Epithelial cell of prostate (primary cell): ENCODE data around the gene EIF4E1B.
A peak's percentile ranks its signal among the peaks of the same experiment; 100 is the strongest.

Experiments
- DNase-seq: peaks from one replicate; pipeline ENCODE4 v3.0.0-alpha.2; 2011; ENCODE audit warnings: low read depth, low spot score
- H3K27ac ChIP-seq: fragments of 450-650 bp; 2 replicates; pipeline ENCODE4 v1.5.1; 2017; ENCODE audit warnings: mild to moderate bottlenecking

Gene EIF4E1B

DNA sequence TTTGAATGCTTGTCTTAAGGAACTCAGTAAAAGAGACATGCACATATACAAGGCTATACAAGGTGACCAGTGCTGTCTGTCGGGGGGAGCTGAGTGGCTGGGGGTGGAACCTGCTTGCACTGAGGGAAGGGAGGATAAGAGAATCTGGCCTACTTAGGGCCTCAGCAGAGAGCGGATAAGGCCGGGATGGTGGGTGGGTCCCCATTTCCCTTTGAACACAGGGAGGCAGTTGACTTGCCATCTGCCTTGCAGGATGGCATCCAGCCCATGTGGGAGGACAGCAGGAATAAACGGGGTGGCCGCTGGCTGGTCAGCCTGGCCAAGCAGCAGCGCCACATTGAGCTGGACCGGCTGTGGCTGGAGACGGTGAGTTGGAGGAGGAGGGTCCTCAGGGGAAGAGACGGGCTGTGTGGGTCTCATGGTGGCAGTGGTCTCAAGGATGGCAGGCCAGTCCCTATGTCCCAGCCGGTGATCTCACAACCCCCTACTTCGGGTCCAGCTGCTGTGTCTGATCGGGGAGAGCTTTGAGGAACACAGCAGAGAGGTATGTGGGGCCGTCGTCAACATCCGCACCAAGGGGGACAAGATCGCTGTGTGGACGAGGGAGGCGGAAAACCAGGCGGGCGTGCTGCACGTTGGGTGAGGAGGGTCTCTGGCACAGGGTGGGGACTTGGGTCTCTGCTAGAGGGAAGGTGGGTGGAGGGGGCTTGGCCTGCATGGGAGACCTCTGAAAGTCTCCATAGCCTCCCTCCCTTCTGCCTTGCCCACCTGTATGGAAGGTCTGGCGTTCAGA is 14.6 kb downstream of the EIF4E1B start:
- DNase-seq = no peak
- no peak overlapping the region for H3K27ac ChIP-seq

DNA sequence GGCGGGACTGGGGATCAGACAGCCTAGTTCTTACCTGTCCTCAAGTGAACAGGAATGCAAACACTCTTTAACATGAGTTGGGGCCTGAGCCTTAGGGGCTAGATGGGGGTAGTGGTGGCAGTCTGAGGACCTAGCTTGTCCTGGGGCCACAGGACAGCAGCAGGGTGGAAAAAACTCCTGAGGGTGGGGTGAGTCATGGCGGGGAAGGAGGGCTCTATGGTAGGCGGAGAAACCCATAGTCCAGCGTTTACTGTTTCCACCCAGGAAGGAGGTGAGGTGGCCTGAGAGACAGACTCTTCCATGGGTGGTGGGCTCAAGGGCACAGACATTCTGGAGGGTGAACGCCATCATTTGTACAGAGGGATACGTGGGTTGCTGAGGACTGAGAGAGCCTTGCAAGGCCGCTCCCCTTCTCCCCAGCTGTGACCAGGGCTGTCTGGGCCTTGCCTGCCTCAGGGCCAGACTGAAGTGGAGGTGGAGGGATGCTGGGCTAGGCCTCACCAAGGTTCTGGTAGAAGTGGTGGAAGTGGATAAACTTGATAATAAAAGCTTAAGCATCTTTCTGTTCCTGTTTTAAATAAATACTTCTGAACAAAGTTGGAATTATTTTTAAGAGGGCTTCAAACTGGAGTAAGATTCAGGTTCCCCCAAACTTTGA is 15.7 kb downstream of the EIF4E1B start:
- peak overlapping the region; percentile 14 for H3K27ac ChIP-seq
- no peak for DNase-seq

DNA sequence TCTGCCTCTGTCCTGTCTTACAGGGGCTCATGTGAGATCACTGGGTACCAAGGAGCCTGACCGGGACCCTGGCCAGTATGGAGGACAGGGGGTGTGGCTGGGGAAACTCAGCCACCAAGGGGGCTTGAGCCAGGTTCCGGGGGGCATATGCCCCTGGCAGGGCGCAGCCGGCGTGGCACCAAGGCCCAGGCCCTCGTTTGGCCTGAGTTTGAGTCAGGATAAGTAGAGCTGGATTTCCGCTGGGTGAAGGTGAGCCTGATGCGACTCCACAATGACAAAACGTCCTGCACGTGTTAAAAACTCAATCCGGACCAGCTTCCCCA is 16.2 kb downstream of the EIF4E1B start:
- peak overlapping the region; percentile 14 for H3K27ac ChIP-seq
- DNase-seq = no peak

GRCh38 chr5:176647030-176647842 is 16.8 kb downstream of the EIF4E1B start, which contains the start of gene TSPAN17:
Gene TSPAN17, plus strand, starts transcription at chr5:176647484. Its CDS starts 132 bp downstream, at chr5:176647616.
- peak within 1 kb of the TSS; percentile 38 for H3K27ac ChIP-seq
- DNase-seq = peak; percentile 80

DNA sequence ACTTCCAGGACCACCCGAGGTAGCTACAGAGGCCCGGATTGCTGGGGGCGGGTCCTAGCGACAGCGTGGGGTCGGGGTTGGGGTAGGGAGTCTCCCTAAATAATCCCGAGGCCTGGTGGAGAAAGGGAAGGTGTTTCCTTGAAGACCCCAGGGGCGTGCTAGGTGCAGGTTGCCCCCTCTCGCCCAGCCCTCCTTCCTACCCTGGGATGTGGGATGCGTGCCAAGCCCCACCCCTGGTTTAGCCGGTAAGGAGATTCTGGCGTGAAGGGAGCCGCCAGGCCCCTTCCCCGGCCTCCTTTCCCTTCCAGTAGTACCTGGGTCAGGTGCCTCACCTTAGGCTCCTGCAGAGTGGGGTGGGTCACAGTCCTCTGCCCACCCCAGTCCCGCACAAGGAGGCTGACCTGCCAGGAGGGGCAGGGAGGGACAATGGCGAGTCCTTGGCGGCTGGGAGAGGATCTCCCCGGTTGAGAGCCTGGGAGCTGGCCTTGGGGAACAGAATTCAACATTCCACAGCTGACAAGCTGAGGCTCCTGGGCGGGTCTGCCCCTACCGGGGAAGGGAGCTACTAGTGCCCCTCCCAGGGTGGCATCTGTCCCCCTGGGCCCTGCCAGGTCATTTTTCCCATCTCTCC is 17.5 kb downstream of the EIF4E1B start:
- no peak for DNase-seq

GRCh38 chr5:176648474-176649194 is 18.2 kb downstream of the EIF4E1B start:
- no peak for DNase-seq
- no peak overlapping the region for H3K27ac ChIP-seq

More for the DNA sequence above, 17.5 kb downstream of the EIF4E1B start:
- H3K27ac ChIP-seq = peak overlapping the region; percentile 38

DNA sequence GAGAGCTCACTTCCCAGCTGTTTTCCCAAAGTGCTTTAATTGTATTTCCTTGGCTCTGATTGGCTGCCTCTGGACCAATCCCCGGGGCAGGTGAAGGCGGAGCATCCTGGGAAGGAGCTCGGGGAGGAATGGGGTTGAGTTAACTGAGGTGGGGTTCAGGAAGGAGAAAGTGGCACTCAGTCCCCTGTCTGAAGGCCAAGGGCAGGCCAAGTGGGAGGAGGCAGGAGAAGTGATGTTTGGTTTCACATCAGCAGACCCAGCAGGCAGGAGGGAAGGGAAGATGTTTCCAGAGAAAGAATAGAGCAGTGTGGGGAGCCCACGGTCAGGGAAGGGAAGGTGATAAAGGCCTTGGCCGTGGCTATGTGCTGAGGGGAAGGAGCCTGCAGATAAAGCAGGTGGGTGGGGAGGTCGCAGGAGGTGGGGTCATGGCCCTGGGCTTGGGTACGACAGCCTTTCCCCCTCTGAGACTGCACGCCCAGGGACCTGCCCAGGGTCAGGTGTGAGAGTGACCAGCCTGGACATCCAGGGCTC is 19.9 kb downstream of the EIF4E1B start:
- H3K27ac ChIP-seq = no peak overlapping the region
- no peak for DNase-seq

DNA sequence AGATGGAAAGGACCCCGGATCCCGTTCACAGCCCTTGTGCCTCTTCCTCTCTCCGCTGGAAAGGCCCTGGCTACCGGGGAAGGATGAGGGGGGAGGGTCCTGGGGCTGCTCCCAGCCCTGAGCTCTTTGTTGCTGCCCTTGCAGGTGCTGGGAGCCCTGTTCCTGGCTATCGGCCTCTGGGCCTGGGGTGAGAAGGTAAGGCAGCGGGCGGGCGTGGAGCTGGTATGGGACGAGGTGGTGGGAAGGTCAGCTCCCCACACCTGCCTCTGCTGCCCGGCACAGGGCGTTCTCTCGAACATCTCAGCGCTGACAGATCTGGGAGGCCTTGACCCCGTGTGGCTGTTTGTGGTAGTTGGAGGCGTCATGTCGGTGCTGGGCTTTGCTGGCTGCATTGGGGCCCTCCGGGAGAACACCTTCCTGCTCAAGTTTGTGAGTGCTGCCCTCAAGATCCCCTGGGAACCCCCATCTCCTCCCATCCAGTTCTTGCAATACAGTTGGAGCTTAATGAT is 21.1 kb downstream of the EIF4E1B start:
- H3K27ac ChIP-seq = no peak overlapping the region
- no peak for DNase-seq

GRCh38 chr5:176652136-176652535 is 21.7 kb downstream of the EIF4E1B start:
- no peak overlapping the region for H3K27ac ChIP-seq
- DNase-seq = no peak

DNA sequence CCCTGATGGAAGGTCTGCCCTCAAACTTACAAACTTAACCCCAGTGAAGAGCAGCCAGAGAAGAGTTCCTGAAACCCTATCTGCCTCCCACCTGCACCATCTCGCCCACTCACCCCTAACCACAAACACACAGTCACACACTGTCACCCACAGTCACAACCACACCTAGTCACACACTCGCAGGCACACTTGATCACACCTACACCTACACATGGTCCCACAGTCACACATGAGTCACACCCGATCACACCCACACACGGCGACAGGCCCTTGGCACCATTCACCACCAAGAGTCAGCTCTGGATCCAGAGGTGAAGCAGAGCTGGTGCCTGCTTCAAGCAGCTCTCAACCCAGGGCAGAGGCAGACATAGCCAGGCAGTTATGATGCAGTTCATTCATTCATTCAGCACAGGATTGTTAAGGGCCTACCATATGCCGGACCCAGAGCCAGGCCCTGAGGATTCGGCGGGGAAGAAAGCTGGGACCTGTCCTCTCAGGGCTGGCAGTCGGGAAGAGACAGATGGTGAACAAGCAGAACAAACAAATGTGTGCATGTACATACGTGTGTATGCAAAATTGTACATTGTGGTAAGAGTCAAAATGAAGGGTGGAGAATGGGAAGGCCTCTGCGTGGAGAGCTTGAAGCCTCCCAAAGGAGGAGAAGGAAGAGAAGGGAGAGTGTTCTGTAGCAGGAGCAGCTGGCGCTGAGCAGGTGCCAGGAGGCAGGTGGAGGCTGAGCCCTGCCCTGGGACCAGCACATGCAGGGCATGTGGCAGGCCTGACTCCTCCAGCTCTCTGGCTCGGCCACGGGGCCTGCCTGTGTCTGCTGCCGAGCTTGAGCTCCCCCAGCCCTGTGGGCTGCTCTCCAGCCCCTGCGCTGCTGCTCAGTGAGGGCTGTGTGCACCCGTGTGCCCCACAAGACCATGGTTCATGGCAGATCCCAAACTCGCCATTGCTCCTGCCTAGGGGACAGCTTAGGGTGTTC is 23.2 kb downstream of the EIF4E1B start:
- H3K27ac ChIP-seq = peak overlapping the region; percentile 28
- peak; percentile 39 for DNase-seq

DNA sequence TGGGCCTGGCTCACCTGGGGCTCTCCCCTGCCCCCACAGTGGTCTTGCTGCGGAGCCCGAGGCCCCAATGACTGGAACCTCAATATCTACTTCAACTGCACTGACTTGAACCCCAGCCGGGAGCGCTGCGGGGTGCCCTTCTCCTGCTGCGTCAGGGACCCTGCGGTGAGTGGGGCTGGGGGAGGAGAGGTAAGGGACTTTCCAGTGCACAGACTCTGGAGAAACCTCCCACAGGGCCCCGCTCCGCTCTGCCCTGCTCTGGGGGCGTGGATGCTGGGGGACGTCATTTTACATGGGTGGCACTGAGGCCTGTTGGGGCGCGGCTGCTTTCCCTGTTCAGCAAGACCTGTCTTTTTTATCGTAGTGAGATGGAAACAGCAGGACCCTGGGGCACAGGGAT is 24.4 kb downstream of the EIF4E1B start:
- DNase-seq = no peak
- H3K27ac ChIP-seq = no peak overlapping the region

DNA sequence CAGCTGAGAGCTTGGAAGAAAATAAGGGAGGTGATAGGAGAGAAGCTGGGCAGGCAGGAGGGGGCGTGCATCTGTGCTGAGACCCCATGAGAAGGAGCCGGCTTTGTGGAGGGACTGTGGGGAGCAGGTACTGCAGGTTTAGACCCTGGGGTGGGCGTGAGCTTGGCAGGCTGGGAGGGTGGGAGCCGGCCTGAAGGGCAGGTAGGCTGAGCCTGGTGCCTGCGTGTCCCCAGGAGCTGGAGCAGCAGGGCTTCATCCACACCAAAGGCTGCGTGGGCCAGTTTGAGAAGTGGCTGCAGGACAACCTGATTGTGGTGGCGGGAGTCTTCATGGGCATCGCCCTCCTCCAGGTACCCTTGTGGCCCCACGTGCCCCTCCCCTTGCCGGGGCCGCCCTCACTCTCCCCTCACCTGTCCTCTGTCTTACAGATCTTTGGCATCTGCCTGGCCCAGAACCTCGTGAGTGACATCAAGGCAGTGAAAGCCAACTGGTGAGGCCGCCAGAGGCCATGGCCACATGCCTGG is 26.1 kb downstream of the EIF4E1B start:
- no peak for DNase-seq
- H3K27ac ChIP-seq = no peak overlapping the region

DNA sequence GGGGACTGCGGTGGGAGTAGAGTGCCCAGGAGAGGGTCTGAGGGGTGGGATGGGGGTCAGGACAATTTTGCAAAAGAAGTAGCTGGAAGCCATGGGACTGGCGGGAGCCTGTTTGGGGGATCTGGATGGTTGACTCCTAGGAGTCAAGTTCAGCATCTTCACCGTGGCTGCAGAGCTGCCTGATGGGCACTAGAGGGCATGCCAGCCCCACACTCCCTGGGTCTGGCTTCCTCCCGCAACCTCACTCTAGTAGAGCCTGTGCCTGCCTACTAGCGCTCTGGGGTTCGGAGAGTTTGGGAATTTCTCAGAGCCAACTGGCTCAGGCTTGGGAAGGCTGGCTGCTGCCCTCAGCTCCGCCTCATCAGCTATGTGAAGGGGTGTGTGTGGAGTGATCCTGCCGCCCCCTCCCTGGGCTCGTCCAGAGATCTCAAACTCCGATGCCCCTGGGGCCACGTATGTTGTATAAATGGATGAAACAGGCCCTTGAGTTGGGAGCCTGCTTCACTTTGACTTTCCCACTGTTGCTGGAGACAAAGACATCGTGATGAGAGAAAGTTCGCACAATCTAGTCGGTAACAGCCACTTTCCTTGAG is 27.6 kb downstream of the EIF4E1B start:
- DNase-seq = no peak
- no peak overlapping the region for H3K27ac ChIP-seq

GRCh38 chr5:176658817-176659511 is 28.5 kb downstream of the EIF4E1B start:
- no peak overlapping the region for H3K27ac ChIP-seq
- no peak for DNase-seq

- DNase-seq = no peak
- H3K27ac ChIP-seq = no peak overlapping the region
These were observed 29.0 kb downstream of the EIF4E1B start for GRCh38 chr5:176659512-176659839.

DNA sequence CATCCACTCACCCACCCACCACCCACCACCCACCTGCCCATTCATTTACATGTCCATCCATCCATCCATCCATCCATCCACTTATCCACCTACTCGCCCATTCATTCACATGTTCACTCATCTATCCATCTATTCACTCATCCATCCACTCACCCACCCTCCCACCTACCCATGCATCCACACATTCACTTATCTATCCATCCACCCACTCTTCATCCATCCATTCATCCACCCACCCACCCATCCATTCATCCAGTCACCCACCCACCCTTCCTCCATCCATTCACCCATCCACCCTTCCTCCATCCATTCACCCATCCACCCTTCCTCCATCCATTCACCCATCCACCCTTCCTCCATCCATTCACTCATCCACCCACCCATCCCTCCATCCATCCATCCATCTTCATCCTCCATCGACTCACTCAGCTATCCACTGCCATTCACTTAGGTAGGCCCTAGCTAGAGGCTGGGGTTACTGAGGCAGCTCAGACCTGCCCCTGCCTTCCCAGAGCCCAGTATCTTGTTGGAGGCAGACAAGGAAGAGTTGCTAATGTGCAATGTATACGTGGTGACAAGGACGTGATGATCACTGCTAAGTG is 29.5 kb downstream of the EIF4E1B start:
- H3K27ac ChIP-seq = no peak overlapping the region
- no peak for DNase-seq

- no peak overlapping the region for H3K27ac ChIP-seq
- no peak for DNase-seq
These were observed 30.0 kb downstream of the EIF4E1B start for GRCh38 chr5:176660530-176660859.
